GM21515 (cell line): ENCODE results near the gene SARM1.
"Not testable (repeated sequence)": the region's sequence is repeated elsewhere in the genome, so short reads cannot be mapped to it uniquely, and the experiment has no call there.

Experiments
- ATAC-seq: cut with Tn5 transposase; IDR thresholded peaks from one replicate; pipeline ENCODE4 v1.9.1; 2021; ENCODE audit not compliant: unreplicated experiment

The SARM1 gene

DNA sequence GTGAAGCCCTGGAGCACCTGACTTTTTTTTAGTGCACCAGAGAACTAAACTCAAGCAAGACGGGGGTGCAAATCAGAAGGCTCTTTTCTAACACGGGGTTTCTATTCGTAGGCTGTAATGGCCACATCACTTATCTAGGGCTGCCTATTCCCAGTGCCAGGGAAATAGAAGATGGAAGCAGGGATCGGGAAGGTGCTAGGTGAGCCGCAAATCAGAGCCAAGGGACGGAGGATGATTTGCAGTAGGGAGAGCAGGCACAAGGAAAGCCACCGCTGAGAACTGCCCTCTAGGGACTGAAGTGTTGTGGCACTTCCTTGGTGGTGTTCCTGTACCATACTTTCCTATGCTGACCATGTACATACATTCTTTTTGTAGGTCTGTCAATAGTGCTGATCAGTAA lies 42.3 kb downstream of the SARM1 start:
- ATAC-seq: no peak

- no peak for ATAC-seq
Measured at GRCh38 chr17:28415886-28416285, 44.4 kb downstream of the SARM1 start.

GRCh38 chr17:28416703-28417311 lies 45.3 kb downstream of the SARM1 start:
- ATAC-seq: no peak

DNA sequence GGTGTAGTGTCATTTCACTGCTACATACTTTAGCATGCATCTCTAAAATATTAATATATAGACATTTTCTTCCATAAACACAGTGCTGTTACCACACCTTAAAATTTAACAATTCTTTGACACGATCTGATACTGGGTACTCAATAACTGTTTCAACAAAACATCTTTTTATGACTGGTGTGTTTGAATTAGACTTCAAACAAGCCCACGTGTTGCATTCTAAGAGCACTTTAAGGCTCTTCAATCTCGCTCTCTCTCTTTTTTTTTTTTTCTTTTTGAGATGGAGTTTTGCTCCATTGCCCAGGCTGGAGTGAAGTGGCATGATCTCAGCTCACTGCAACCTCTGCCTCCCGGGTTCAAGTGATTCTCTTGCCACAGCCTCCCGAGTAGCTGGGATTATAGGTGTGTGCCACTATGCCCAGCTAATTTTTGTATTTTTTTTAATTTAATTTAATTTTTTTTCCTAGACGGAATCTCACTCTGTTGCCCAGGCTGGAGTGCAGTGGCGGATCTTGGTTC lies 50.4 kb downstream of the SARM1 start:
- no peak for ATAC-seq

DNA sequence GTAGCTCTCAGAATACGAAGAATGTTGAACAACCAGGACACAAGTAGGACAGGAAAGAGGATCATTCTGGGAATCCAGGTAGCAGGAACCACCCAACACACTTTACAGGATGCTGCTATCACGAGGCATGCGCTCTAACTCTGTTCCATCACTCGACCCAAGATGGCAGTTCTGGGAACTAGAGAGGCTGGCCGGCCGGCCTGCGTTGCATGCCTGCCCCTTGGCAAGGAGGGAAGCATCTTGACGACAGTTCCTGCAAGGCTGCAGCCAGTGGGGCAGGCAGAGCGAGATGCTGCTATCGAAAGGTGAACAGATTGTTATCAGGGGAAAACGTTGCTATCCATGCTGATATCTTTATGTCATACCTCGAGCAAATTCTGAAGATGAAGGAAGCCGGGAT lies 53.7 kb downstream of the SARM1 start:
- no peak for ATAC-seq

- ATAC-seq: no peak
Measured at GRCh38 chr17:28426081-28426519, 54.6 kb downstream of the SARM1 start.

GRCh38 chr17:28427371-28427770 lies 55.9 kb downstream of the SARM1 start:
- no peak for ATAC-seq

DNA sequence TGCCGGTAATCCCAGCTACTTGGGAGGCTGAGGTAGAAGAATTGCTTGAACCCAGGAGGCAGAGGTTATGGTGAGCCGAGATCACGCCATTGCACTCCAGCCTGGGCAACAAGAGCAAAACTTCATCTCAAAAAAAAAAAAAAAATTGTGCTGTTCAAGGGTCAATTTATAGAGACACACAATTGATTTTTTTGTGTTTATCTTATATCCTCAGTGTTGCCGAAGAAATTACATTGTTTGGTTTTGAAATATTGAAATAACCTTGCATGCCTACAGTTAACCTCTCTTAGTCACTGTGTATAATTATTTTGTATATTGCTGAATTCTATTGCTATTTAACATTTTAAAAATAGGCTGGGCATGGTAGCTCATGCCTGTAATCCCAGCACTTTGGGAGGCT lies 56.5 kb downstream of the SARM1 start:
- ATAC-seq: not testable (repeated sequence)

- no peak for ATAC-seq
Measured at GRCh38 chr17:28433721-28434120, 62.2 kb downstream of the SARM1 start.

GRCh38 chr17:28434326-28434725 lies 62.8 kb downstream of the SARM1 start:
- not testable (repeated sequence) for ATAC-seq

- no peak for ATAC-seq
Measured at GRCh38 chr17:28443901-28444638, 72.6 kb downstream of the SARM1 start.

GRCh38 chr17:28446716-28447395 lies 75.4 kb downstream of the SARM1 start:
- no peak for ATAC-seq

DNA sequence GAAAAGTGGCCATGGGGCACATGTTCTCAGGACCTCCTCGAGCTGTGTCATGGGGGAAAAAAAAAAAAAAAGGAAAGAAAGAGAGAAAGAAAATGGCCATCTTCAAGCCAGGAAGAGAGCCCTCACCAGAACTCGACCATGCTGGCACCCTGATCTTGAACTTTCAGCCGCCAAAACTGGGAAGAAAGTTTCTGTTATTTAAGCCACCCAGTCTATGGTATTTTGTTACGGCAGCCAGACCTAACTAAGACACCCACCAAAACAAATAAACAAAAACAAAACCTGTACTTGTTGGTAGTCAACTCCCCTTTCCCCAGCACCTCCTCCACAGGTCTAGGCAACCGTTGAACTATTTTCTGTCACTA lies 75.9 kb downstream of the SARM1 start:
- ATAC-seq: no peak

- ATAC-seq: no peak
Measured at GRCh38 chr17:28449859-28450258, 78.4 kb downstream of the SARM1 start.
